Cardiac muscle cell (in vitro differentiated cells and primary cell): ENCODE results near the gene F9. TPM values are rescaled to one million over a fixed set of nuclear protein-coding genes. Genes with fewer than 3 reads are reported as not detected.

Source experiments
- DNase-seq, 2 donors: peaks; one replicate each; pipeline versions ENCODE4 v3.0.0 to v3.0.0-alpha.2; 2010 to 2017; ENCODE audit warnings: low read depth in 1 of 2, low spot score in 1 of 2
- H3K27ac ChIP-seq: fragments of 200-600 bp; sonication (generic); 2 replicates; pipeline ENCODE4 v1.5.1; 2016
- H3K27me3 ChIP-seq: fragments of 200-600 bp; sonication (generic); 2 replicates; pipeline ENCODE4 v1.6.0; 2016; ENCODE audit warnings: control low read depth
- H3K36me3 ChIP-seq: fragments of 200-600 bp; sonication (generic); 2 replicates; pipeline ENCODE4 v1.5.1; 2016; ENCODE audit warnings: control low read depth
- H3K4me1 ChIP-seq: fragments of 200-600 bp; sonication (generic); 2 replicates; pipeline ENCODE4 v1.8.1; 2017; ENCODE audit warnings: low read depth, mild to moderate bottlenecking, mixed run types
- H3K4me3 ChIP-seq: fragments of 200-600 bp; sonication (generic); 2 replicates; pipeline ENCODE4 v1.5.1; 2016; ENCODE audit warnings: mild to moderate bottlenecking
- H3K9me3 ChIP-seq: fragments of 200-600 bp; sonication (generic); 2 replicates; pipeline ENCODE4 v1.5.1; 2017; ENCODE audit warnings: low read depth, mild to moderate bottlenecking, control low read depth
- polyA plus RNA-seq: library from polyadenylated mRNA; unstranded; fragments of >200 nt; fragmentation: Nextera tagmentation; extraction: Ambion mirVana; gene quantifications from 2 replicates; pipeline ENCODE4 v1.2.1, GENCODE V29; 2016
- total RNA-seq: library from RNA; depleted of rRNA; stranded (reverse); fragments of >200 nt; gene quantifications from 2 replicates; pipeline ENCODE4 v1.2.3, GENCODE V29; 2016
- TF ChIP-seq, protein P1 (sequence below): IDR thresholded peaks from 2 replicates; pipeline ENCODE4 v1.5.1; 2012; ENCODE audit warnings: low read depth, mild to moderate bottlenecking, low read length

Gene F9
- total and polyA plus RNA-seq, 2 experiments from 2014 or later = not detected

DNA sequence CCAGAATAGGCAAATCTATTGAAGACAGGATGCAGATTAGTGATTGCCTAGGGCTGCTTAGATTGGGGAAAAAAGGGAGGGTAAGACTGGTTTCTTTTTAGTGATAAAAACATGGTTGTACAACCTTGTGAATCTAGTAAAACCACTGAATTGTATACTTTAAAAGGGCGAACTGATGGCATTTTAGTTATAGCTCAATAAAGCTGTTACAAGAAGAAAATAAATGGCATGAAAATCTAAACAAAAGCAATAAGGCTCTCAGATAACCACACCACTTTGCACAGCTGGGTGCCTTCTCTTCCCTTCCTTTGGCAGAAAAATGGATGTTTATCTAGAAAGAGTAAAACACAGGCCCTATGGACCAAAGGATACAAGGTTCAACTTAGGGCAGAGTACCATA lies 69.6 kb downstream of the F9 start:
- no peaks in the 10 kb centered on the region for H3K36me3 ChIP-seq

More for the DNA sequence above, 69.6 kb downstream of the F9 start:
- TF ChIP-seq, protein P1, sequence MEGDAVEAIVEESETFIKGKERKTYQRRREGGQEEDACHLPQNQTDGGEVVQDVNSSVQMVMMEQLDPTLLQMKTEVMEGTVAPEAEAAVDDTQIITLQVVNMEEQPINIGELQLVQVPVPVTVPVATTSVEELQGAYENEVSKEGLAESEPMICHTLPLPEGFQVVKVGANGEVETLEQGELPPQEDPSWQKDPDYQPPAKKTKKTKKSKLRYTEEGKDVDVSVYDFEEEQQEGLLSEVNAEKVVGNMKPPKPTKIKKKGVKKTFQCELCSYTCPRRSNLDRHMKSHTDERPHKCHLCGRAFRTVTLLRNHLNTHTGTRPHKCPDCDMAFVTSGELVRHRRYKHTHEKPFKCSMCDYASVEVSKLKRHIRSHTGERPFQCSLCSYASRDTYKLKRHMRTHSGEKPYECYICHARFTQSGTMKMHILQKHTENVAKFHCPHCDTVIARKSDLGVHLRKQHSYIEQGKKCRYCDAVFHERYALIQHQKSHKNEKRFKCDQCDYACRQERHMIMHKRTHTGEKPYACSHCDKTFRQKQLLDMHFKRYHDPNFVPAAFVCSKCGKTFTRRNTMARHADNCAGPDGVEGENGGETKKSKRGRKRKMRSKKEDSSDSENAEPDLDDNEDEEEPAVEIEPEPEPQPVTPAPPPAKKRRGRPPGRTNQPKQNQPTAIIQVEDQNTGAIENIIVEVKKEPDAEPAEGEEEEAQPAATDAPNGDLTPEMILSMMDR = no peak
- no peak overlapping the region for H3K4me3 ChIP-seq
- no peak for DNase-seq
- H3K9me3 ChIP-seq = no peaks in the 10 kb centered on the region
- no peaks in the 10 kb centered on the region for H3K4me1 ChIP-seq
- no peaks in the 10 kb centered on the region for H3K27me3 ChIP-seq
- no peak overlapping the region for H3K27ac ChIP-seq

Other genes starting within 250 kb of the F9 start
- gene MCF2, start 177.4 kb downstream of the F9 start, total RNA-seq = 0.14 and 0.18 TPM in 2 replicates
- gene MCF2, start 177.4 kb downstream of the F9 start, polyA plus RNA-seq = 0.15 TPM in 1 of 2 replicates, not detected in the other